Ishikawa (cell line): ENCODE data around the gene ZNF865.

ENCODE experiments used
- CEBPB ChIP-seq: IDR thresholded peaks from 2 replicates; pipeline ENCODE4 v1.6.1; 2012
- CREB1 ChIP-seq: IDR thresholded peaks from 2 replicates; pipeline ENCODE4 v1.6.1; 2012; ENCODE audit warnings: low read depth
- EGR1 ChIP-seq: IDR thresholded peaks from 2 replicates; pipeline ENCODE4 v1.6.1; 2012
- EP300 ChIP-seq: IDR thresholded peaks from 2 replicates; pipeline ENCODE4 v1.6.1; 2012; ENCODE audit warnings: borderline replicate concordance
- FOXM1 ChIP-seq: IDR thresholded peaks from 2 replicates; pipeline ENCODE4 v1.6.1; 2012; ENCODE audit warnings: low read depth, borderline replicate concordance
- MAX ChIP-seq: IDR thresholded peaks from 2 replicates; pipeline ENCODE4 v1.6.1; 2012
- NFIC ChIP-seq: IDR thresholded peaks from 2 replicates; pipeline ENCODE4 v1.6.1; 2012
- RAD21 ChIP-seq: IDR thresholded peaks from 2 replicates; pipeline ENCODE4 v1.6.1; 2012; ENCODE audit warnings: low read depth
- REST ChIP-seq: IDR thresholded peaks from 2 replicates; pipeline ENCODE4 v1.6.1; 2012; ENCODE audit warnings: low read depth, mild to moderate bottlenecking
- TAF1 ChIP-seq: IDR thresholded peaks from 2 replicates; pipeline ENCODE4 v1.6.1; 2012; ENCODE audit warnings: low read depth, mild to moderate bottlenecking
- TCF12 ChIP-seq: IDR thresholded peaks from 2 replicates; pipeline ENCODE4 v1.6.1; 2012; ENCODE audit warnings: low read depth
- TEAD4 ChIP-seq: IDR thresholded peaks from 2 replicates; pipeline ENCODE4 v1.6.1; 2012
- USF1 ChIP-seq: IDR thresholded peaks from 2 replicates; pipeline ENCODE4 v1.6.1; 2012
- YY1 ChIP-seq: IDR thresholded peaks from 2 replicates; pipeline ENCODE4 v1.6.1; 2012; ENCODE audit warnings: low read depth
- ZBTB7A ChIP-seq: IDR thresholded peaks from 2 replicates; pipeline ENCODE4 v1.6.1; 2012; ENCODE audit warnings: low read depth

The ZNF865 gene

GRCh38 chr19:55590109-55590508 lies 15.3 kb upstream of the ZNF865 start:
- TF ChIP-seq TCF12, result no peak

- TF ChIP-seq TAF1, result no peak
- TF ChIP-seq MAX, result no peak
- no peak for TF ChIP-seq ZBTB7A
- no peak for TF ChIP-seq EGR1
- no peak for TF ChIP-seq YY1
- TF ChIP-seq TEAD4, result no peak
- TF ChIP-seq REST, result no peak
- no peak for TF ChIP-seq FOXM1
- TF ChIP-seq NFIC, result no peak
- no peak for TF ChIP-seq TCF12
- TF ChIP-seq CREB1, result no peak
These were observed 14.8 kb upstream of the ZNF865 start for GRCh38 chr19:55590617-55591016.

- TF ChIP-seq CEBPB (no peak), EGR1 (no peak), USF1 (no peak), REST (no peak), TEAD4 (no peak), EP300 (no peak), YY1 (no peak), MAX (no peak), NFIC (no peak), CREB1 (no peak), RAD21 (no peak), ZBTB7A (no peak), FOXM1 (no peak), TAF1 (no peak), TCF12 (no peak)
These were observed 13.9 kb upstream of the ZNF865 start for GRCh38 chr19:55591555-55591954.

- TF ChIP-seq CREB1 (no peak), TCF12 (no peak), REST (no peak), MAX (no peak), USF1 (no peak), EP300 (no peak), CEBPB (no peak), RAD21 (no peak), ZBTB7A (no peak), EGR1 (no peak), NFIC (no peak), YY1 (no peak), TEAD4 (no peak), TAF1 (no peak)
These were observed 12.9 kb upstream of the ZNF865 start for GRCh38 chr19:55592391-55593090.
